TTC549 (cell line): ENCODE results near the gene PCDHA1.

Experiments
- FAIRE-seq: peaks from 2 replicates; lab custom pipeline; 2012; peaks lifted over from hg19 to GRCh38; lab: Jason Lieb, UNC

The PCDHA1 gene

DNA sequence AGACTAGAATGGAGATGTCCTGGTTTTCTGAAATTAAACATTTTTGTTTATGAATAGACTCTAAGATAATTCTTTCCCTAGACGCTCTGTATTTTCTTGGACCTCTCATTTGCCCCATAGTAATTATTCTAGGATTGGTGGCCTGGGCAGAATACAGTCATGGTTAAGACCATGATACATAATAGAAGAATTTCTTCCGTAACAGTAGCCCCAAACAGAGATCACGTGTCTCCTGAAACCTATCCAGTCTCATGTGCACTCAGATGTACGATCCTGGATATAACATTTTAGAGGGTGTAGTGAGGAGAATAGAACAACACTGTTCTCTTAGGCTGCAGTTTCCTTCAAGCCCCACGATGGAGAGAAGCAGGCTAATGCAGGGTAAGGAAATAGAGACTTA, 202.7 kb downstream of the PCDHA1 start:
- FAIRE-seq, result no peak

DNA sequence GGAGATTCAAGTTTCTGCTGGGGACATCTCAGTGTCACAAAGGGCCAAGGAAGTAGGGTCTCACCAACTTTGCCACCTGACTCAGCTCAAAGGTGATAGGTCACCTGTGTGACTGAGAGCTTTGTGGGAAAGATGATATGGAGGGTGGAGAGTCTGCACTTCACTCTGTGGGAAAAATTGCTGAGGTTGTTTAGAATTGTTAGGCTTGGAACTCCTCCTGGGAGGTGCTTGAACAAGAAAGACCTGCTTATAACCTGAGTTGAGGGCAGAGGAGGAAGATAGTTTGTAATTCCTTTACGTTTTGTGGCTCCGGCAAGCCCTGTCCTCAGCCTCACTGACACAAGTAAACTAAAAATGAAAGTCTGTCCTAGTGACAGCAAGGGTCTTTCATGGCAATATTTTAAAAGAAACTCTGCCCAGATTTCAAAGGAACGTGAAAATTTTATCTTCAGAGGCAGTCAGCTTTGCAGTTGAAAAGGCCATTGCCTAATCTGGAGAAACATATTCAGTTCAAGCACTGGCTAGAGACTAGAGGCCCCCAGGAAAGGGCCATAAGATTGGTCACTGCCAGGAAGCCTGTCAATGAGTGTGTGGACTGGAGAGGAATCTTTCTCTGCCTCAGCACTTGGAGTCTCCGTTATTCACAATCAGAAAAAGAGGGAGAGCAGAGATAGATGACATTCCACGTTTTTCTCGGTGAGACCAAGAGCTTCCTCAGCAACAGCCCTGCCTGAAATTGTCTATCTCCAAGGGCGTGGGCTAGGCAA, 203.5 kb downstream of the PCDHA1 start:
- no peak for FAIRE-seq

DNA sequence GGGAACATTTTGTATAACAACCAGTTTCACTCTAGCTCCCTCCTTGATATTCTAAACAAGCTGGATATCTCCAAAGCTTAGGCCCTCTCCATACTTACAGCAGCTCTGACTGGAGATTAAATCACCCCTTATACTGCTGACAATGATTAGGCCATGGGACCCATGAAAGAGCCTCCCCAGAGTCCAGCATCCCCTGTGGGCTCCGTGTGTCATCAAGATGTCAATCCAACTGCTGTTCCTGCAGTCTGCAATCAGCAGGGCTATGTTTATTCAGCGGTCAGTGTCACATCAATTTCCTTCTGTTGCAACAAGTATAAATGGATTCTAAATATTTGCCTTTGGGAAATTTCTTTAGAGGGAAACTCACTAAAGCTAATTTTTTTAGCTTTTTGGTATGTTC, 206.9 kb downstream of the PCDHA1 start:
- no peak for FAIRE-seq

DNA sequence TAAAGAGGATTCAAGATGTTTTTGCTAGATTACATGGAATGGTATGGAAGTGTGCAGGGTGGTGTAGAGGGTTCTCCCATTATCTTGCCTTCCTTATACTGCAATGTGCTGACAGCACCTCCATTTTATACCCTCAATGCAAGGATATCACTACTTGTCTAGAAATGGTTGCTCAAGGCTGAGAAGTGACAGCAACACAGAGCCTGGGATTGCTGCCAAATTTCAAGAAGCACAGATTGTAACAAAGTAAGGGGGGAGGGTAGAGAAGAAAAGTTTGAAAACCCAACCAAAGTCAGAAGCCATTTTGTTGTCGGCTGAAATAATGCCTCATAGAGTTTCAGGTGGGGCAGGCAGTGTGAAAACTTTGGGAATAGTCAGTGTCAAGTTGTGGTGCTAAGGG, 210.1 kb downstream of the PCDHA1 start:
- FAIRE-seq, result no peak

DNA sequence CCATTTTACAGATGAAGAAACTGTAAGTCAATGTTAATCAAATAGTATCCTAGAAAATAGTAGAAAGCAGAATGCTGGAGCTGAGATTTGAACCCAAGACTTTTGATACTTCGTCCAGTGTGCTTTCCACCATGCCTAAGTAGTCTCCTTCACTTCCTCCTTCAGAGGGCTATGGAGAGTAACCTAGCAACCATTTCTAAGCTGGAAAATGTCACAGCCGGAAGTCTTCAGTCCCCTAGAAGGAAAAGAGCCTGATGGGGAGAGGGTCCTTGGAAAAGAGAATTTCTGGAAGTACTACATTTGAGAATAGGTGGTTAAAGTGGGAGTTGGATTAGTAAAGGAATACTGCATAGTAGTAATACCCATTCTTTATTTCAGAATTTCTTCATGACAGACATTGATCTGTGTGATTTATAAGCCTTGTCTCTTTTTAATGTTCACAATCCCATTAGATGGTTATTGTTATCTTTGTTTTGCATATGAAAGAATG, 213.0 kb downstream of the PCDHA1 start:
- FAIRE-seq, result no peak

DNA sequence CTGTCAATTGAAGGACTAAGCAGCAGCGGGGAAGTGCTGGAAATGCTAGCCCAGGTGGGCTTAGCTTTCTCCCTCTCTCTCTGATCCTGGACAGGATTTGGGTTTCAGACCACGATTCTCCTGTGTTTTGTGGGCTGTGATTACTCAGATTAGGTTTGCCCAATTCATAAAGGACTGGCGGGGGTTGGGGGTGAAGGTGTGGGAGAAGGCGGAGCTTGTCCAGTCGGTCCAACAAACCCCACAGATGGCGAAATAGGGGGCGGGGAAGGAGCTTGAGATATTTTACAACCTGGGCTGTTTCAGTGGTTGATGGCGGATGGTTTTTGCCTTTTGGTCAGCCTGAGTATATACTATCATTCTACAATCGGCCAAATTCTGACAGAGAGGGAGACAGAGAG, 215.5 kb downstream of the PCDHA1 start:
- FAIRE-seq, result no peak

DNA sequence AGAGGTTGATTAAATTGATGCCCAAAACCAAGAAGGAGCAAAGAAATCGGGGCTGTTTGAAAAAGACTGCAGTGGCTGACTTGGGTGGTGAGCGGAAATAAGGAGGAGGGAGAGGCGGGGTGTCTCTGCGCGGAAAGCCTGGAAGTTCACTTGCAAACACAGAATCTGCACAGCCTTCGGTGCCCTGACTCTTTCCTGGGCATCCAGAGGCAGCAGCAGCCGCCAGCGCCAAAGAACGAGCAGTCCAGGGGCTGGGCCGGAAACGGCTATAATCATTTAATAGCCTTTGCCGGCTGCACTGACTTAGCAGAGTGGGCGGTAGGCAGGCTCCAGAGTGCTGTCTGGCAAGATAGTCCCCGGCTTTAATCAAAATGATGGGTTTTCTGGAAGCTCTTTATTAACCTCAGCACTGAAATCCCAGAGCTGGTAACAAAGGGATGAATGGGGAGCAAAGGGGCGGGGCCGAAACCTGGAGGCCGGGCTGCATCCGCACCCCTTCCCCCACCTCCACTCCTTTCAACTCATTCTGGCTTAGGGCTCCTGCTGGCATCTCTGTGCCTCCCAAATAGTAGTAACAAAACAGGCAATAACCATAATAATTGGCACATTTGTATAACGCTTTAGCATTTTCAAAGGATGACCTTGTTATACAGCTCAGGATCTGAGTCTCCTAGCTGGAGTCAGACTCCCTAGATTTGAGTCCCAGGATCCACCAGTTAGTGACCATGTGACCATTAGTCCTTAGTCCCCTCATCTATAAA, 216.1 kb downstream of the PCDHA1 start:
- FAIRE-seq, result no peak

DNA sequence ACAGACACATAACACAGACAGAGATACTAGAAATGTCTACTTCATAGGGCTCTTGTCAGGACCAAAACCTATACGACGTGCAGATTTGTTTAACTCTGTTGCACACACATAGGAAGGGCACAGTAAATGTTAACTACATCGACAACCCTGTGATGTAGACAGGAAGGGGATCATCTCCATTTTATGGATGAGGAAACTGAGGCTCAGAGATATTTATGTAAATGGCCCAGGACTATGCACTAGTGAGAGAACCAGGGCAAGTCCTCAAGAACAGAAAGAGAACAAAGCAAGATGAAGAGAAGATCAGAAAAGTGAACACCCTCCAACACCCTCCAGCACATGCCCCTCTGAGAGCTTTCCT, 216.6 kb downstream of the PCDHA1 start:
- no peak for FAIRE-seq

DNA sequence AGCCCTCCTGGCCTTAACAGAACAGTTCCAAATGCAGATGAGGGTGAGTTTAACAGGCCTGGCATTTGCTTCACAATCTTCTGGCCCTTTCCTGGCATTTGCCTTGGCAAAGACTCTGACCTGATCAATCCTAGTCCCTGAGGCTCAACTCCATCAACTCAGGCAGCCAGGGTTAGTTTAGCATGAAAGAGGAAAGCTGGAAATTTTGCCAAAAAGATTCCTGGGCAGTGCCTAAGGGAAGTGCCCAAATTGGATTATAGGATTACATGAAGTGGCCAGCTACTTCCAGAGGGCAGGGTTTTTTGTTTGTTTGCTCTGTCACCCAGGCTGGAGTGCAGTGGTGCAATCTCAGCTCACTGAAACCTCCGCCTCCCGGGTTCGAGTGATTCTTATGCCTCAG, 217.1 kb downstream of the PCDHA1 start:
- no peak for FAIRE-seq

DNA sequence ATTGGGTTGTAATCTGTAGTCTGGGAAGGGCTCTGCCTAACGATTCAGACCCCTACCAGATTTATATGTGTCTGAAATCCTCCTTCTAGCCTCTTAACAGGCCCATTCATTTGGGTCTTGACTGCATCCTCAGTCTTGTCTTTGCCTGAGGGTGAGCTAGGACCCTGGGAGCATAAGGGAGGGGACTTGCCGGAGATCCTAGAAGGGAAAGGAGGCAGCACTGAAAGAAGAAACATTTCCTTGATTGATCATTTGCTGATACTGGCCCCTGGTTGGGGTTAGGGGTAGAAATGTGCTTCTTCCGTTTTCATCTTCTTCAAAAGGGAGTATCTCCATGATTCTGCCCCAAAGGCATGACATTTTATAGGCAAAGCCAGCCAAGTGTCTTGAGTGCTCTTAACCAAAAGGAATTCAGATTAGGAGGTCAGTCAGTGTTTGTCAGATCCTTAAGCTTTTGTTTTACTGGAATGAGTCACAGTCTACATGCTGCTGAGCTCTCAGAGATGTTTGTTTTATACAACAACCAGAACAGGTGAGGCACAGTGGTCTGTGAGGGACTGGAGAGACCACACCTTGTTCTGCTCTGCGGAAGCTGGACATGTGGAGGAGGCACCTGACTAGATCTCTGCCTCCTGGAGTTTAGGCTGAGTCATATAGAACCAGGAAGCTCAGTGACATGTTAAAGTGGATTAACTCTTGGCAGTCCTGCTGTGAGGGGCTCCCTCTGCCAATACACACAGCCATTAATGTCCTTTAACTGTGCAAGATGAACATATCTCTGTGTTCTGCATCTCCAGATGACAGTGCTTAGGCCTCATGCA, 218.1 kb downstream of the PCDHA1 start:
- FAIRE-seq, result no peak

DNA sequence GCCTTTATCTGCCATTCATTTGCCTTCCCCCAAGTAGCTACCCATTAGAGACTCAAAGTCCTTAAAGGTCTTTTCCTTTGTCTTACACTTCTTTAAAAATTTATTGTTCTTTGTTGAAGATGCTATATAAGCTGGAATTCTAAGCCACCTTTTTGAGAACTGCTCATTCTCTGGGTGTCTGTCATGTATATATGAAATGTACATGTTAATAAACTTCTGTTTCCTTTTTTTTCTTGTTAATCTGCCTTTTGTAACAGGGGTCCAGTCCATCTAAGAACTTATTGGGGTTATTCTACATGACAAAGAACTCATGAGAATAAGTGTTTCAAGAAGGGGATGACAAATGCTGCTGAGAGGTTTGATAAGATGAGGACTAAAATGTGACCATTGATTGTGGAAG, 221.9 kb downstream of the PCDHA1 start:
- FAIRE-seq, result no peak

DNA sequence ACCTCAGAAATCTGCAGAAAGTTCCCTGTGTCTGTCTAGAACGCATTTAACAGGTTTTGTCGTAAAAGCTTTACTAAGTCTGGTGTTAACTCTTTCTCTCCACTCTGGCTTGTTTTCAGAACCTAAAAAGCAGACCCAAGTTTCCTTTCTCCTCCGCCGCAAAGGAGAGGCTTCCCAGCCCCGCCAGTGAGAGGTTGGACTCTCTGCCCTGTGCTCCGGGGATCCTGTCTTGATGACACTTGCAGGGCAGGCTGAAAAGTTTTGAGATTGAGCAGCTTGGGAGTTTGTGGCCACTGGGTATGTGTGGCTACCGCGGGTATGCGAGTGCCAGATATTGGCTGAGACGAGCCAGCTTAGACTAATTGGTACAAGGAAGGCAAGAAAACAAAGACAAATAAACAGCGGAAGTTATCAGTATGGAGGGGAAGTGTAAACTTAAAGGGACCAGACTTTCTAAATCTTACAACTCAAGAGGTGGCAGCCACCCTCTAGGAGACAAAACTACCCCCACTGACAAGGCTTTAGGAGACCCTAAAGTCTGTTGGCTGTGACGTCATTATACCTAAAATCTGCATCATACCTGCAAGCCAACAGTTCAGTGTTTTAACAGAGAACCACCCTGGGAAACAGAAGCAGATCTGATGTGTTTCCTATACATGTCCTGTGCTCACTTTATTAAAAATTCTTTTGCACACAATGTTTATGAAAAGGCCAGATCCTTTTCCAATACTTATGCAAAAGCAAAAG, 224.3 kb downstream of the PCDHA1 start:
- no peak for FAIRE-seq

DNA sequence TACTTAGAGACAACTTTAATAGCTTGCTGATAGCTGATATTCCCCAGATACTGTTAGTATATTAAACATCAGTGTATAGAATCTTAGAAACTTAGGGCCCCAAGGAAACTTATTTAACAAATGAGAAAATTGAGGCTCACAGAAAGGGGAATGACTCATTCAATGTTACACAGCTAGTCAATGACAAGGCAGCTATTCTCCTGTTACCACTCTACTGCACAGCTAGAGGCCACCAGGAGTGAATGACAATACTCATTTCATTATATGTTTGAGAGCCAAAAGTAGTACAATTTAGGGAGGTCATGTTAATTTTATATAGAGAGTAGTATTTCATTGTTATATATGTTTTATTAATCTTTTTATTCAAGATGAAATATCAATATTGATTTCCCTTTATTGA, 232.0 kb downstream of the PCDHA1 start:
- no peak for FAIRE-seq

DNA sequence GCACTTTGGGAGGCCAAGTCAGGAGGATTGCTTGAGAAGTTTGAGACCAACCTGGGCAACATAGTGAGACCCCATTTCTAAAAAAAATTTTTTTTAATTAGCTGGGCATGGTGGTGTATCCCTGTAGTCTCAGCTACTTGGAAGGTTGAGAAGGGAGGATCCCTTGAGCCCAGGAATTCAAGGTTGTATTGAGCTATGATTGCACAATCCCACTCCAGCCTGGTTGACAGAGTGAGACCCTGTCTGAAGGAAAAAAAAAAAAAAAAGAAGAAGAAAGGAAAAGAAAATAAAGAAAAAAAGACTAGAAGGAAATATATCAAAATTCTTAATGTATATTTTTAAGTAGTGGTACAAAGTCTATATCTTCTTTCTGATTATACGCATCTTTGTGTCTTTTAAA, 236.4 kb downstream of the PCDHA1 start:
- FAIRE-seq, result no peak

DNA sequence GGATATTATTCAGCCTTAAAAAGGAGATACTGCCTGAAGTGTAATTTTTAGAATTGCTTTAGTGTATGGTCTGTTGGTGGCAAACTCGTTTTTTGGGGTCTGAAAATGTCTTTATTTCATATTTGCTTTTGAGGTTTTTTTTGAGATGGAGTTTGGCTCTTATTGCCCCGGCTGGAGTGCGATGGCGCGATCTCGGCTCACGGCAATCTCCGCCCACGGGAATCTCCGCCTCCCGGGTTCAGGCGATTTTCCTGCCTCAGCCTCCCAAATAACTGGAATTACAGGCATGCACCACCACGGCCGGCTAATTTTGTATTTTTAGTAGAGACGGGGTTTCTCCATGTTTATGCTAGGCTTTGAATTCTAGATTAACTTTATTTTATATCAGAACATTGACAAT, 245.1 kb downstream of the PCDHA1 start:
- FAIRE-seq, result no peak

DNA sequence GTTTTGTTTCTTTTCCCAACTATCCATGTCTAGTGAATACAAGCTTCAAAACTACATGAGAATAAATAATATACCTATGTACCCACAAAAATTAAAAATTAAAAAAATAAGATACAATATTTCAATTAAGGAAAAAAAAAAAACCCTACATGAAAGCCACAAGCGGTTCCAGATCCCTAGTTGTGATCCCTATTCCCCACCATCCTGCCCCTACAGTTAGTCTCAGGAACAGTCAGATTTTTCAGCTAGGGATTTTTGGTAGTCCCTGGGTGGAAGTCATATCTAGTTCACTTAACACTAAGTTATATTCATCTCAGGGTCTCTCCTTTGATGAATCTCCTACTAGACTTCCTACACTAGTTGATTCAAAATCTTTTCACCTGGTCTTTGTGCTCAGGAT, 246.7 kb downstream of the PCDHA1 start:
- FAIRE-seq, result no peak

DNA sequence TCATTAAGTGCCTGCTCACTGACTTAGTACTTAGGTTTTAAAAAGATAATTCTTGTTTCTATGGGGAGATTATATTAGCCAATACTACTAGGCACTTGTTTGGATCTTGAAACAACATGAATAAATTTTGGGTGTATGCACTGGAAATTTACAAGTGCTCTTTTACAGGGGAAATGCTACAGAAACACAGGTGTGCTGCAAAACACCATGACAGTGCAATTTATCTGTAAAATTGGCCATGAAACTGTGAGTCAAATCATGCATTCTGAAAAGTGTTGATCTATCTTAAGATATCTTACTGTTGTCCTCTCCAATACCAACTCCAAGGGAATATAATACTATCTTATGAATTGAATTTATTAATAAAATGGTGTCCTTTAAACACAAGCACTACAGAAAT, 253.1 kb downstream of the PCDHA1 start:
- no peak for FAIRE-seq

DNA sequence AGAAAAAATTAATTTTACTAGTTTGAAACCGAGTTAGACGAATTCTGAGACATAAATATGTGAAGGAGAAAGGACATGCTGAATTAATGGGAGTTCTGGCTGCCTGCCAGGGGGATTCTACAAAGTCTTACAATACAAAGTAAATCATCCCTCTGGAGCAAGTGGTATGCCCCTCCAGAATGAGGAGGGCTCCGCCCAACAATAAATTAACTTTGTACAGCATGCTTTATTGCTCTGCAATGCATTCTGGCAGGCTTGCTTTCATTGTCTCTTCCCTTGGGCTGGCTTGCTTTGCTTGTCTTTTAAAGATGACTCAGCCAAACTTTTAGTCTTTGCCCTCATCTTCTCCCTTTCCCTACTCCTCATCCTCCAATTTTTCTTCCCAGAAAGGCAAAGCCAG, 253.6 kb downstream of the PCDHA1 start:
- no peak for FAIRE-seq

DNA sequence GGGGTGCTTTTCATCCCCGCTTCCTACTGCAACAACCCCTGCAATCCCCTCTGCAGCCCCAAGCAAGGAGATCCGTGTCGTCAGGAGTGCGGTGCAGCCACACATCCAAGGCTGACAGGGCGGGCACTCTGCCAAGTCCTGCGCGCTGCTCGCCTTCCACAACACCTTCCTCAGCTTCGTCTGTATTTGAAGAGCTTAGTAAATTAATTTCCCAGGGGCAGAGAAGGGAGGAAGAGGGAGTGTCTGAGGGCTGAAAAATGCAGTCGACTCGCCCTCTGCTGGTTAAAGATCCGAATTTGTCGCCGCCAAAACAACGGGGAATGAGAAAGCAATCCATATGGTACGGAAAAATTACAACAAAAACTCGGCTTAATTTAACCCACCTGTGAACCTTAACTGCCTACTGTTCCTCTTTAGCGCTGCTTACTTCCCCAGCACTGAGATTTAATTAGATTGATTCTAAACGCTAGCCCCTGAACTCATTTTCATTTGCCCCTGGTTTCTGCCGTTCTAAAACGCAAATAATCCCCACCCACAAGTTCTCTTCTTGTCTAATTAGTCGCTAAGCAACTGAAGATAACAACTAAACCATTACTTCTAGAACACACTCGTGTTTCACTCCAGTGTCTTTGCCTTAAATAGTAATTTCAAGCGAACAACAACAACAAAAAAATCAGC, 254.3 kb downstream of the PCDHA1 start:
- FAIRE-seq, result peak; percentile 22

DNA sequence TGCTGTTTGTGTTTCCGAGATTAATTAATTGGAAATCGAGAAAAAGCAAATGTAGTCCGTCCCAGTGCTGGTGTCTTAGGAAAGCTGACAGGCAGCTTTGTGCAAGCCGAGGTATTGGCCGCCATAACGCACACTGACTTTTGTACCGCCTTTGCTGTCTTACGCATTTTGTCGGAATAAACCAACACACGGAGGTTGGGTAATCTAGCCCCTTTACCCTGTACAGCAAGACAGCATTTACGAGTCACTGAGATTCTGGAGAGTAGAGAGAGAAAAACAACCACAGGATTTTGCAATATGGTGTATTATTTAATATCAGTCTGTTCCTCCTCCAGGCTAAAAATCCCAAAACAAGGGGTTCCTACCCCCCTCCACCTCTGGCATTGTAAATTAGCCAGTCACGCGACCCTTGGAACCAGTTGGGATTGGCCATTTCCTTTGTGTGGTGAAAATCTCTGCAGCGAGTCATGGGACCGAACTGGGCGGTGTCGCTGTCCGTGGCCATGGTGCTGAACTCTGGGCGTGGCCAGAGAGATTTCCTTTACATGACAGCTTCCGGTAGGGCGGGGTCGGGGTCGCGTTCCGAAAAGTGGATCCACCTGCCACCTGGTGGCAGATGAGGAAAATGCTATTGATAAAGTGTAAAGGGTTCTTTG, 255.0 kb downstream of the PCDHA1 start:
- FAIRE-seq, result peak; percentile 98

DNA sequence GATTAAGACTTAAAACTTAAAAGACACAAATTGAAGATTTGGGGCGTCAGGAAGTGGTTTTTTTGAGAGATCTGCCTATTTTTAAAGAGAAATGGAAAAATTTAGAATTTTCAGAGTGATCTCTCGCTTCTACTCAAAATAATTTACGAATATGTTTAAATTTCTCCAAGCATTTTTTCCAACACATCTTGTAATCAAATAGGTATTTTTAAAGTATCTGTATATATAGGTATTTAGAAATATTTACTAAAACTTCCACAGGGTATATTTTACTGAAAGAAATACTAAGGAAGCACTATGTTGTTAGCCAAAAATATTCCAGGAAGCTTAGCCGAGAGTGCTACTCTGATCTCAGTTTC, 255.5 kb downstream of the PCDHA1 start:
- no peak for FAIRE-seq
